ENCODE results near the gene YOD1.

- TF ChIP-seq, protein P1, sequence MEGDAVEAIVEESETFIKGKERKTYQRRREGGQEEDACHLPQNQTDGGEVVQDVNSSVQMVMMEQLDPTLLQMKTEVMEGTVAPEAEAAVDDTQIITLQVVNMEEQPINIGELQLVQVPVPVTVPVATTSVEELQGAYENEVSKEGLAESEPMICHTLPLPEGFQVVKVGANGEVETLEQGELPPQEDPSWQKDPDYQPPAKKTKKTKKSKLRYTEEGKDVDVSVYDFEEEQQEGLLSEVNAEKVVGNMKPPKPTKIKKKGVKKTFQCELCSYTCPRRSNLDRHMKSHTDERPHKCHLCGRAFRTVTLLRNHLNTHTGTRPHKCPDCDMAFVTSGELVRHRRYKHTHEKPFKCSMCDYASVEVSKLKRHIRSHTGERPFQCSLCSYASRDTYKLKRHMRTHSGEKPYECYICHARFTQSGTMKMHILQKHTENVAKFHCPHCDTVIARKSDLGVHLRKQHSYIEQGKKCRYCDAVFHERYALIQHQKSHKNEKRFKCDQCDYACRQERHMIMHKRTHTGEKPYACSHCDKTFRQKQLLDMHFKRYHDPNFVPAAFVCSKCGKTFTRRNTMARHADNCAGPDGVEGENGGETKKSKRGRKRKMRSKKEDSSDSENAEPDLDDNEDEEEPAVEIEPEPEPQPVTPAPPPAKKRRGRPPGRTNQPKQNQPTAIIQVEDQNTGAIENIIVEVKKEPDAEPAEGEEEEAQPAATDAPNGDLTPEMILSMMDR (IDR thresholded peaks at IDR 0.05; ENCODE audit: insufficient read depth, low read length): no peak
- TF ChIP-seq, protein P2, sequence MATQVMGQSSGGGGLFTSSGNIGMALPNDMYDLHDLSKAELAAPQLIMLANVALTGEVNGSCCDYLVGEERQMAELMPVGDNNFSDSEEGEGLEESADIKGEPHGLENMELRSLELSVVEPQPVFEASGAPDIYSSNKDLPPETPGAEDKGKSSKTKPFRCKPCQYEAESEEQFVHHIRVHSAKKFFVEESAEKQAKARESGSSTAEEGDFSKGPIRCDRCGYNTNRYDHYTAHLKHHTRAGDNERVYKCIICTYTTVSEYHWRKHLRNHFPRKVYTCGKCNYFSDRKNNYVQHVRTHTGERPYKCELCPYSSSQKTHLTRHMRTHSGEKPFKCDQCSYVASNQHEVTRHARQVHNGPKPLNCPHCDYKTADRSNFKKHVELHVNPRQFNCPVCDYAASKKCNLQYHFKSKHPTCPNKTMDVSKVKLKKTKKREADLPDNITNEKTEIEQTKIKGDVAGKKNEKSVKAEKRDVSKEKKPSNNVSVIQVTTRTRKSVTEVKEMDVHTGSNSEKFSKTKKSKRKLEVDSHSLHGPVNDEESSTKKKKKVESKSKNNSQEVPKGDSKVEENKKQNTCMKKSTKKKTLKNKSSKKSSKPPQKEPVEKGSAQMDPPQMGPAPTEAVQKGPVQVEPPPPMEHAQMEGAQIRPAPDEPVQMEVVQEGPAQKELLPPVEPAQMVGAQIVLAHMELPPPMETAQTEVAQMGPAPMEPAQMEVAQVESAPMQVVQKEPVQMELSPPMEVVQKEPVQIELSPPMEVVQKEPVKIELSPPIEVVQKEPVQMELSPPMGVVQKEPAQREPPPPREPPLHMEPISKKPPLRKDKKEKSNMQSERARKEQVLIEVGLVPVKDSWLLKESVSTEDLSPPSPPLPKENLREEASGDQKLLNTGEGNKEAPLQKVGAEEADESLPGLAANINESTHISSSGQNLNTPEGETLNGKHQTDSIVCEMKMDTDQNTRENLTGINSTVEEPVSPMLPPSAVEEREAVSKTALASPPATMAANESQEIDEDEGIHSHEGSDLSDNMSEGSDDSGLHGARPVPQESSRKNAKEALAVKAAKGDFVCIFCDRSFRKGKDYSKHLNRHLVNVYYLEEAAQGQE (IDR thresholded peaks at IDR 0.05; ENCODE audit: insufficient replicate concordance, low read depth): no peak
- no peak for TF ChIP-seq POLR2AphosphoS5 (IDR thresholded peaks at IDR 0.05; ENCODE audit: low read depth)
Observed at GRCh38 chr1:207091200-207091908, 40.3 kb upstream of the YOD1 start.
